Measurements from ENCODE around the gene KRTAP17-1.
A peak's percentile ranks its signal among the peaks of the same experiment; 100 is the strongest.

KRTAP17-1 gene

DNA sequence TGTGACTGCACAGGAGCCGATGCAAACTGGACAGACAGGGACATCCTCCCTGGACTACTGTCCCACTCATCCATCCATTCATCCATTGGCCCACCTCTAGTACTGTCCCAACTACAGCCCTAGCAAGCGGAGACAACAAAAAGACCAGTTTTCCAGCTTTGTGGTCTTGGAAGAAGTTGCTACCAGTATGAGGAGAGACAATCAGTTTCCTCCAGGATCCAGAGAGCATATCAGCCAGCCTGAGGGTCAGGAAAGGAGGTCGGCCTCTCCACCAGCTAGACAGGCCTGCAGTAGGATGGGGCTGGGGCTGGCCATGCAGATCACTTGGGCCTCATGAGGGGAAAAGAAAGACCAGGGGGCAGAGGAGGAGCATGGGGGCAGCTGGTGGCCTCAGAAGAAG is 18.3 kb upstream of the KRTAP17-1 start:
- TF ChIP-seq SPI1 (IDR thresholded peaks at IDR 0.05; ENCODE audit: low read depth, low read length) = no peak
- no peak for TF ChIP-seq PAX5 (IDR thresholded peaks at IDR 0.05; ENCODE audit: insufficient read depth, low read length, severe bottlenecking)
- TF ChIP-seq POU2F2 (IDR thresholded peaks at IDR 0.05; ENCODE audit: low read depth, low read length) = no peak
- no peak for TF ChIP-seq POLR2A (IDR thresholded peaks at IDR 0.05; ENCODE audit: low read depth, low read length)
- TF ChIP-seq TAF1 (IDR thresholded peaks at IDR 0.05; ENCODE audit: low read depth, low read length) = no peak
- TF ChIP-seq POLR2AphosphoS5 (IDR thresholded peaks at IDR 0.05; ENCODE audit: low read depth, low read length) = no peak
- DNase-seq (ENCODE audit: insufficient read length, low spot score) (no peak), FAIRE-seq (no peak)

DNA sequence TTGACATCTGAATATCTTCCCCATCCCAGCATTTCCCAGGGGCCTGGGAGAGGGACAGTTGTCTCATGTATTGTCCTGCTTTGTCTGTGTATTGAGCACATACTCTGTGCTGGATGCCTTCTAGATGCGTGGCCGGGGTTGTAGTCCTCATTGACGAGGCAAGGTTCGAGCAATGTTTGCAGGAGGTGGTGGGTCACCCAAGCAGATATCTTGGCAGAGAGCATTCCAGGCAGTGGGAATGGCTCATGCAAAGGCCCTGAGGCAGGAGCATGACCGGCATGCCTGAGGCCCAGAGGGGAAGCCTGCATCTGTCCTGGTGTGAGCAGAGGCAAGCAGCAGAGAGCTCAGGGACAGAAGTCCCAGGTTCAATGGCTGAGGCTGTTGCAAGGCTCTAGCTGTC is 17.6 kb upstream of the KRTAP17-1 start:
- DNase-seq (ENCODE audit: insufficient read length, low spot score) (no peak), FAIRE-seq (no peak)
- TF ChIP-seq POLR2A (IDR thresholded peaks at IDR 0.05; ENCODE audit: low read depth, low read length) = no peak
- TF ChIP-seq SPI1 (IDR thresholded peaks at IDR 0.05; ENCODE audit: low read depth, low read length) = no peak
- no peak for TF ChIP-seq POU2F2 (IDR thresholded peaks at IDR 0.05; ENCODE audit: low read depth, low read length)
- TF ChIP-seq TAF1 (IDR thresholded peaks at IDR 0.05; ENCODE audit: low read depth, low read length) = no peak
- no peak for TF ChIP-seq PAX5 (IDR thresholded peaks at IDR 0.05; ENCODE audit: insufficient read depth, low read length, severe bottlenecking)
- TF ChIP-seq POLR2AphosphoS5 (IDR thresholded peaks at IDR 0.05; ENCODE audit: low read depth, low read length) = no peak

GRCh38 chr17:41332239-41332638 is 16.7 kb upstream of the KRTAP17-1 start:
- FAIRE-seq = no peak
- no peak for DNase-seq (ENCODE audit: insufficient read length, low spot score)
- no peak for TF ChIP-seq POLR2A (IDR thresholded peaks at IDR 0.05; ENCODE audit: low read depth, low read length)
- TF ChIP-seq POU2F2 (IDR thresholded peaks at IDR 0.05; ENCODE audit: low read depth, low read length) = no peak
- no peak for TF ChIP-seq TAF1 (IDR thresholded peaks at IDR 0.05; ENCODE audit: low read depth, low read length)
- no peak for TF ChIP-seq PAX5 (IDR thresholded peaks at IDR 0.05; ENCODE audit: insufficient read depth, low read length, severe bottlenecking)
- no peak for TF ChIP-seq POLR2AphosphoS5 (IDR thresholded peaks at IDR 0.05; ENCODE audit: low read depth, low read length)
- TF ChIP-seq SPI1 (IDR thresholded peaks at IDR 0.05; ENCODE audit: low read depth, low read length) = no peak

GRCh38 chr17:41331606-41332005 is 16.1 kb upstream of the KRTAP17-1 start:
- FAIRE-seq = no peak

GRCh38 chr17:41329279-41329948 is 13.9 kb upstream of the KRTAP17-1 start:
- FAIRE-seq (no peak), DNase-seq (ENCODE audit: insufficient read length, low spot score) (peak; percentile 28)
- TF ChIP-seq TAF1 (IDR thresholded peaks at IDR 0.05; ENCODE audit: low read depth, low read length) (no peak), POLR2AphosphoS5 (IDR thresholded peaks at IDR 0.05; ENCODE audit: low read depth, low read length) (no peak), PAX5 (IDR thresholded peaks at IDR 0.05; ENCODE audit: insufficient read depth, low read length, severe bottlenecking) (no peak), POLR2A (IDR thresholded peaks at IDR 0.05; ENCODE audit: low read depth, low read length) (no peak), SPI1 (IDR thresholded peaks at IDR 0.05; ENCODE audit: low read depth, low read length) (no peak), POU2F2 (IDR thresholded peaks at IDR 0.05; ENCODE audit: low read depth, low read length) (no peak)

More at GRCh38 chr17:41331606-41332005, 16.1 kb upstream of the KRTAP17-1 start:
- no peak for DNase-seq (ENCODE audit: insufficient read length, low spot score)
- TF ChIP-seq PAX5 (IDR thresholded peaks at IDR 0.05; ENCODE audit: insufficient read depth, low read length, severe bottlenecking) (no peak), POLR2A (IDR thresholded peaks at IDR 0.05; ENCODE audit: low read depth, low read length) (no peak), SPI1 (IDR thresholded peaks at IDR 0.05; ENCODE audit: low read depth, low read length) (no peak), POU2F2 (IDR thresholded peaks at IDR 0.05; ENCODE audit: low read depth, low read length) (no peak), TAF1 (IDR thresholded peaks at IDR 0.05; ENCODE audit: low read depth, low read length) (no peak), POLR2AphosphoS5 (IDR thresholded peaks at IDR 0.05; ENCODE audit: low read depth, low read length) (no peak)

DNA sequence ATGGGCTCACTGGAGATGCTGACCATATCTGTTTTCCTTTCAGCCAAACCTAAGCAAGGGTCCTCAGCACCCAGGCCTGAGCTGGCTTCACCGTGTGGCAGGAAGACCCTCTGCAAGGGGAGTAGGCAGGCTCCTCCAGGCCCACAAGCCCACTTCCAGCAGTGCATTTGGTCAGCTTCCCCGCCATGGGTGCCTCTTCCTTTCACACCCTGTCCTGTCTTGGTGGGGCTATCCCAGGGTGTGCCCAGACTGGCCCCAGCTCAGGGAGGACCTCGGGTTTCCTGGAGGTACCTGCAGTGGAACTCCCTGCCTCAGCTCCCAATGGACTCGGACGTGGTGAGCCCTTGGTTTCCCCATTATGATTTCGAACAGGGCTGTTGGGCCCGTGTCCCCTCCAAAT is 12.7 kb upstream of the KRTAP17-1 start:
- TF ChIP-seq POU2F2 (IDR thresholded peaks at IDR 0.05; ENCODE audit: low read depth, low read length) (no peak), SPI1 (IDR thresholded peaks at IDR 0.05; ENCODE audit: low read depth, low read length) (no peak), POLR2A (IDR thresholded peaks at IDR 0.05; ENCODE audit: low read depth, low read length) (no peak), PAX5 (IDR thresholded peaks at IDR 0.05; ENCODE audit: insufficient read depth, low read length, severe bottlenecking) (no peak), TAF1 (IDR thresholded peaks at IDR 0.05; ENCODE audit: low read depth, low read length) (no peak), POLR2AphosphoS5 (IDR thresholded peaks at IDR 0.05; ENCODE audit: low read depth, low read length) (no peak)
- DNase-seq (ENCODE audit: insufficient read length, low spot score) (no peak), FAIRE-seq (no peak)

DNA sequence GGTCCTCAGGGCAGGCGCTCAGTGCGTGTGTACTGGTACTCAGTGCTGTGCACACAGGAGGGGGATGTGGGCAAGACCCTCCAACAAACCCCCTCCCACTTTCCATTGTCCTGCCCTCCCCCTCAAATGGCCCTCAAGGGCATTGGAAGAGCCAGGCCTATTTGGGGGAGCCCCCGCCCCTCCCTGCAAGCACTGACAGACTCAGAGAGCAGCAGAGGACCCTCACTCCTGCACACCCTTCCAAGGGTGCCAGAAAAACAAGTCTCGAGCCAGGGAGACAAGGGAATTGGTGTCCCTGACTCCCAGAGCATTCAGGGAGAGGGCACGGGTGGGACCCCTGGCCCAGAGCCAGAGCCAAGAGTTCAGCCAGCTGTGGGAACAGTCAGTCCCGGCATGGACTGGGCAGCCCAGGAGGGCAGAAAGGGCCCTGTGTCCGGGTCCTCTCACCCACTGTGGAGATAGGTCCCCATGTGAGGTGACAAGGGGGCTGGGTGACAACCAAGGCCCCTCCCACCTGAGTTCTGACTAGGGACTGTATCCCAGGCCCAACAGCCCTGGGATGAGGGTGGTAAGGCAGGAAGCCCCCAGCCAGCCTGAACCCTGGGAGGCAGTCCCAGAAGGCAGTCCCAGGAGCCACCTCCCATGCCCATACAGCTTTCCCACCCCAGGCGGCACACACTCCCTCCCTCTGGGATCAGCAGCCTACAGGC is 12.1 kb upstream of the KRTAP17-1 start:
- DNase-seq (ENCODE audit: insufficient read length, low spot score) (no peak), FAIRE-seq (no peak)
- no peak for TF ChIP-seq POLR2A (IDR thresholded peaks at IDR 0.05; ENCODE audit: low read depth, low read length)
- TF ChIP-seq SPI1 (IDR thresholded peaks at IDR 0.05; ENCODE audit: low read depth, low read length) = no peak
- no peak for TF ChIP-seq PAX5 (IDR thresholded peaks at IDR 0.05; ENCODE audit: insufficient read depth, low read length, severe bottlenecking)

DNA sequence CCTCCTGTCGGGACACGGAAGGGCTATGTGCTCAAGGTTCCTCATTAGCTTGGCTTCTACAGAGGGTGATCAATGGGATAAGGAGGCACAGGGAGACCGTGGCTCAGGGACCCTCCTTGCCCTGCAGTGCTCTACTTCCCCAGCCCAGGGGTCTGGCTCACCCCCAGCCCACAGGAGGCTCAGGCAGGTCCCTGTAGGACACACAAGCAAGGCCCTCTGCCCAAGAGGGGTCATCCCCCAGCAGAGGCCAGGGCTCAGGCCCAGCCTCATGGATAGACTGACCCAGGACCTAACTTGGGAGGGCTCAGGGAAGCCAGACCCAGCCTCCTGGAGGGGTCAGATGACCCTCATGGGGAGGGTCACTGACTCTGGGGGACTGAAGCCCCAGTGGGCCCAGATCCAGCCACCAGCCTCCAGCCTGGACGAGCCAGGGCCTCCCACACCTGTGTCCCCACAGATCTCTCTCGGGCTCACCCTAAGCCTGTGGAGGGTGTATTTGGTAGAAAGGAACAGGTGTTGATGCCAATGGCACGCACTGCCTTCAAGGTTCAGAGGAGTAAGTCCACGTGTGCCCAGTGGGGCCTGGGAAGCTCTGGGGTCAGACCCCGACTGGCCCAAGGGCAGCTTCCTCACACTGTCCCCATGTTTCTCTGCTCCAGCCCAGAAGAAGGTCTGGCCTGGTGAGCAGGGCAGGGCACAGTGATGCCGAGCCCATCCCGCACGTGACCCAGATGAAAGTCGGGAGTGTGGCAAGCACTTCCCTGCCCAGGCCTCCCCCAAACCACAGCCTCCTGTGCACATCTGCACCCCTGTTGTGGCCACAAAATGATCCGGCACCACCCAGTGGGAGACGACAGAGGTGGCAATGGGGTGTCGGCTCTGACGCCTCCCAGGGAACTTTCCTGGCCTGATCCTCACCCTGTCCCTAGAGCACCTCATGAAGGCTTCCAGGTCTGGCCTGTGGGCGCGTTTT is 10.9 kb upstream of the KRTAP17-1 start:
- DNase-seq (ENCODE audit: insufficient read length, low spot score) (no peak), FAIRE-seq (no peak)
- TF ChIP-seq POLR2AphosphoS5 (IDR thresholded peaks at IDR 0.05; ENCODE audit: low read depth, low read length) = no peak
- no peak for TF ChIP-seq SPI1 (IDR thresholded peaks at IDR 0.05; ENCODE audit: low read depth, low read length)
- no peak for TF ChIP-seq POU2F2 (IDR thresholded peaks at IDR 0.05; ENCODE audit: low read depth, low read length)
- no peak for TF ChIP-seq POLR2A (IDR thresholded peaks at IDR 0.05; ENCODE audit: low read depth, low read length)
- TF ChIP-seq TAF1 (IDR thresholded peaks at IDR 0.05; ENCODE audit: low read depth, low read length) = no peak
- TF ChIP-seq PAX5 (IDR thresholded peaks at IDR 0.05; ENCODE audit: insufficient read depth, low read length, severe bottlenecking) = no peak

DNA sequence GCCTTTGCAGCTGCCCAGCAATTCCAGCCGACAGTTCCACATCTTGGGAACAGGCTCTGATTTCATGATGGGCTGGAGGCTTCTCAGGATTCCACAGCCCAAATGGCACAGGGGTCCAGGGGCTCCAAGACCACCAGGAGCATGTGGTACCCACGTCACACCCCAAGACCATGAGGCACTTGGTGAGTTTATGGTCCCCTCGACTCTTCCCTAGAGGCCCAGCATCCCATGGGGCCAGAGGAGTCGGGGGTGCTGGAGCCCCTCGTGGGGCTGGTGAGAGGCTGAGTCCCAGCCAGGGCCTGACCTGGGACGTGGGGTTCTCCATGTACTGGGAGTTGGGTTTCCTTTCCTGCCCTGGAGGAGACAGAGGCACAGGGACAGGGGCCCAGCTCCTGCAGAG is 10.1 kb upstream of the KRTAP17-1 start:
- no peak for FAIRE-seq
- TF ChIP-seq POLR2A (IDR thresholded peaks at IDR 0.05; ENCODE audit: low read depth, low read length) = no peak
- no peak for TF ChIP-seq POLR2AphosphoS5 (IDR thresholded peaks at IDR 0.05; ENCODE audit: low read depth, low read length)
- TF ChIP-seq TAF1 (IDR thresholded peaks at IDR 0.05; ENCODE audit: low read depth, low read length) = no peak
- no peak for TF ChIP-seq SPI1 (IDR thresholded peaks at IDR 0.05; ENCODE audit: low read depth, low read length)
- no peak for TF ChIP-seq POU2F2 (IDR thresholded peaks at IDR 0.05; ENCODE audit: low read depth, low read length)
- no peak for TF ChIP-seq PAX5 (IDR thresholded peaks at IDR 0.05; ENCODE audit: insufficient read depth, low read length, severe bottlenecking)
- DNase-seq (ENCODE audit: insufficient read length, low spot score) = no peak

All from GM12891 (cell line).